BLaER1 (cell line): ENCODE data around the gene CAMKMT.

ENCODE experiments used
- H3K27ac ChIP-seq: shearing (Covaris generic); formaldehyde crosslinking; 2 replicates; pipeline ENCODE4 v1.8.1; 2022
- H3K27me3 ChIP-seq: shearing (Covaris generic); formaldehyde crosslinking; 2 replicates; pipeline ENCODE4 v1.8.1; 2022
- H3K36me3 ChIP-seq: shearing (Covaris generic); formaldehyde crosslinking; 2 replicates; pipeline ENCODE4 v1.8.1; 2022
- H3K4me1 ChIP-seq: shearing (Covaris generic); formaldehyde crosslinking; 2 replicates; pipeline ENCODE4 v1.8.1; 2022
- H3K4me2 ChIP-seq: shearing (Covaris generic); formaldehyde crosslinking; 2 replicates; pipeline ENCODE4 v1.8.1; 2022
- H3K4me3 ChIP-seq: shearing (Covaris generic); formaldehyde crosslinking; 2 replicates; pipeline ENCODE4 v1.8.1; 2022
- H3K9ac ChIP-seq: shearing (Covaris generic); formaldehyde crosslinking; 2 replicates; pipeline ENCODE4 v1.8.1; 2022
- H3K9me3 ChIP-seq: shearing (Covaris generic); formaldehyde crosslinking; 2 replicates; pipeline ENCODE4 v1.8.1; 2022
- H4K20me1 ChIP-seq: shearing (Covaris generic); formaldehyde crosslinking; 2 replicates; pipeline ENCODE4 v1.8.1; 2022
- Cebpa-rat ChIP-seq: shearing (Covaris generic); IDR thresholded peaks from 2 replicates; pipeline ENCODE4 v1.8.1; 2022

Gene CAMKMT

GRCh38 chr2:44753552-44754285, 392.0 kb downstream of the CAMKMT start:
- Histone ChIP-seq H4K20me1 (no peaks in the 10 kb centered on the region), H3K4me3 (no peak overlapping the region), H3K4me2 (peak overlapping the region; percentile 45), H3K36me3 (no peaks in the 10 kb centered on the region), H3K4me1 (peaks cover 20% of the 10 kb centered on the region), H3K27ac (no peak overlapping the region), H3K9me3 (no peaks in the 10 kb centered on the region), H3K27me3 (no peaks in the 10 kb centered on the region), H3K9ac (no peak overlapping the region)
- TF ChIP-seq Cebpa-rat = no peak

DNA sequence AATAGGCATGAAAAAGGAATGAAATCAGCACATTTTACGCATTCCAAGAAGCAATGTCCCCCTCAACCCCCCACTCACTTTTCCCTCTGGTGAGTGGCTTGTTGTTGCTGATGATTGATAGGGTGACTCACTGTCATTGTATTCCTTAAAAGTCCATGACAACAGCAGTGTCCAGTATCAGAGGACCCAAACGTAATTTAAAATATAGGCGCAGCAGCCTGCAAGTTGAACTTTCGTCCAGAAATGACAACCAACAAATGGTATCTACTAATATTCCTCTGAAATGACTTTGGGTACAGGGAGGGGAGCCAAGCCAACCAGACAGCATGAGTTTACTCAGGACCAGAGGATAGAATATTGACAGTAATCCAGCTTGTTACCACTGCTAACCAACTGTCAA, 396.8 kb downstream of the CAMKMT start:
- H3K36me3 ChIP-seq = no peaks in the 10 kb centered on the region
- H3K9ac ChIP-seq = no peak overlapping the region
- H3K27me3 ChIP-seq = no peaks in the 10 kb centered on the region
- H3K9me3 ChIP-seq = no peaks in the 10 kb centered on the region
- H3K4me1 ChIP-seq = peaks cover 6% of the 10 kb centered on the region
- no peak overlapping the region for H3K4me3 ChIP-seq
- no peak overlapping the region for H3K4me2 ChIP-seq
- no peak overlapping the region for H3K27ac ChIP-seq
- H4K20me1 ChIP-seq = no peaks in the 10 kb centered on the region
- no peak for TF ChIP-seq Cebpa-rat

- Histone ChIP-seq H3K27me3 (no peaks in the 10 kb centered on the region), H3K4me1 (no peaks in the 10 kb centered on the region), H3K4me2 (peak overlapping the region; percentile 26; the same call in 1 of the 2 replicates), H3K27ac (no peak overlapping the region), H3K4me3 (no peak overlapping the region), H4K20me1 (no peaks in the 10 kb centered on the region), H3K9me3 (no peaks in the 10 kb centered on the region), H3K36me3 (no peaks in the 10 kb centered on the region), H3K9ac (no peak overlapping the region)
- TF ChIP-seq Cebpa-rat = no peak
These were observed 398.1 kb downstream of the CAMKMT start for GRCh38 chr2:44759823-44760222.

- no peak for TF ChIP-seq Cebpa-rat
- H3K27me3 ChIP-seq = no peaks in the 10 kb centered on the region
These were observed 401.6 kb downstream of the CAMKMT start for GRCh38 chr2:44763275-44763782.

DNA sequence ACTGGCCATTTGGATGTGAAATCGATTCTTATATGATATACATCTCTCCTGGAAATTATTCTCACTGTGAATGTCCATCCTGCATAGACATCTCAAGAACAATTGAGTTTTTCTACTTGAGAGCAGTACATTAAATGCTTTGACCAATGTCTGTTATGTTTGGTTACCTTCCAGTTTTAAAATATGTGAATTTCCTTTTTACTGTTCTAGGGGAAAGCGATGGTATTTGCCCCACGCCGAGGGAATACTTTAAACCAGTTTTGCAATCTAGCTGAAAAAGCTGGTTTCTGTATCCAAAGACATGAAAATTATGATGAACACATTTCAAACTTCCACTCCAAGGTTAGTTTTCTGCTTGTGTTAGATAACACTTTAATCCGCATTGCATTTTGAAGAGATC, 404.5 kb downstream of the CAMKMT start:
- Histone ChIP-seq H3K27ac (no peak overlapping the region), H3K9ac (no peak overlapping the region), H3K9me3 (no peaks in the 10 kb centered on the region), H3K4me1 (no peaks in the 10 kb centered on the region), H4K20me1 (no peaks in the 10 kb centered on the region), H3K4me2 (no peak overlapping the region), H3K4me3 (no peak overlapping the region), H3K36me3 (no peaks in the 10 kb centered on the region), H3K27me3 (no peaks in the 10 kb centered on the region)
- TF ChIP-seq Cebpa-rat = no peak

More at GRCh38 chr2:44763275-44763782, 401.6 kb downstream of the CAMKMT start:
- Histone ChIP-seq H4K20me1 (no peaks in the 10 kb centered on the region), H3K9me3 (no peaks in the 10 kb centered on the region), H3K4me1 (no peaks in the 10 kb centered on the region), H3K9ac (no peak overlapping the region), H3K36me3 (no peaks in the 10 kb centered on the region), H3K4me3 (no peak overlapping the region), H3K4me2 (no peak overlapping the region), H3K27ac (no peak overlapping the region)

DNA sequence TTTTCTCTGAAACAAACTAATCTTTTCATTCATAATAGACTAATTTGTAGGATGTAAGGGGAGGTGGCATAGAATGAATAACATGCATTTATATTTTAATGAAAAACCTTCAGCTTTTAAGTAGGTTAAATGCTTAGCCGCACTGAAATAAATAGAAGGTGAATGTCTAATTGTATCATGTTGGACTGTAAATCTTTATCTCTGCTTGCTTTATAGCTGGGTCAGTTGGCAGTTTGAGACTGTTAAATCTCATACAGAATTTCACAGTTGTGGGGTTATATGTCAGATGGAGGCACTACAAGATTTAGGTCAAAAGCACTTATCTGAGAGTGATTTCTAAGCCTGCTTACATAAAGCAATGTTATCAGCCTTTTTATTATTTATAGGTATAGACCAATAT, 405.0 kb downstream of the CAMKMT start:
- Histone ChIP-seq H3K4me2 (no peak overlapping the region), H3K36me3 (no peaks in the 10 kb centered on the region), H3K9me3 (no peaks in the 10 kb centered on the region), H3K4me3 (no peak overlapping the region), H3K27me3 (no peaks in the 10 kb centered on the region), H3K9ac (no peak overlapping the region), H3K27ac (no peak overlapping the region), H3K4me1 (no peaks in the 10 kb centered on the region), H4K20me1 (no peaks in the 10 kb centered on the region)
- no peak for TF ChIP-seq Cebpa-rat

DNA sequence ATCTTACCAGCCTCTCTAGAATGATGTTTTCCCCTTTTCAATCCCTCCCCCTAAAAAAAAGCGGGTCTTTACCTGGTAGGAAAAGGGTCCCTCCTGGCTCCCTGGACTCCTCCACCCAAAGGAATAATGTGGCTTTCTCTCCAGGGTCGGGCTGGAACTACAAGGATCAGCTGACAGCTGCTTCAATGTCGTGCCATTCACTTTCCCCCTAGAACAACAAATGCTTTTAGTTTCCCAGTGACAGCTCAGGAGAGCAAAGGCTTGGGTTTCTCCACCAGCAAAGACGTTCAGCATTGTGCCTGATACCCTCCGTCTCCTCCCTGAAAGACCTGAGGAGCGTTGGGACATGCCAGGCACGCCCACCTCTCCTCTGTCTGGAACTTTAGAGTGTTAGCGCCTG, 405.9 kb downstream of the CAMKMT start:
- no peak for TF ChIP-seq Cebpa-rat

DNA sequence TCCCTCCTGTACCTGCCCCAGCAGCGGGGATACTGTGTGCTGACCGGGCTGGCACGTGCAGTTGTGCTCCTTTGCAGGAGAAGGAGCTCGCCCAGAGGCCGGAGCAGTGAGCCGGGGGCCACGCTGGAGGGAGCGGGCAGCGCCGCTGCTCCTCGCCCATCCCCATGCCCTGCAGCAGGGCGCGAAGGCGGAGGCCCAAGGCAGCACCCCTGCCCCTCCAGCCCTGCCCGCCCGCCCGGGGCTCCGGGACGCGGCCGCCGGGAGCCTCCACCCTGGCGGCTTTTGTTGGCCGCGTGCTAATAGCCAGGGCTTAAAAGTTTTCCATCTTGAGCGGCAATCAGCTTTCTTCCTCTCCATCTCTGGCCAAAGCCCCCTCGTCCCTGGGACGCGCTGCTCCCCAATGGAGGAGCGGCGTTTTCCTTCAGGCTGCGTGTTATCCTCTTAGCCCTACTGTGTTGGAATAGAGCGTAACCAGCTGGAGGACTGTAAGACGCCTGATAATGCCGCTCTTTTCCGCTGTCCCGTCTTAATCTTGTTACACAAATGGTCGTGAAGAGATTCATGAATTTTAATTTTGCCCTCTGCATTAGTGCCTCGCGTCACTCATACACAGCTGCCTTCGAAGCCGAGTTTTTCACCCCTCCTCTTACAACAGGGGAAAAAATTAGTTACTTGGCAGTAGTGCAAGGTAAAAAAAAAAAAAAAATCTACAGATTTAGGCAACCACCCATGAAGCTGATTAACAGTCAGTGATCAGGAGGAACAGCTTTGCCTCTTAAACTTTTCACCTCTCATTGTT, 406.9 kb downstream of the CAMKMT start:
- no peaks in the 10 kb centered on the region for H4K20me1 ChIP-seq
- no peak for TF ChIP-seq Cebpa-rat
- no peaks in the 10 kb centered on the region for H3K36me3 ChIP-seq
- no peaks in the 10 kb centered on the region for H3K9me3 ChIP-seq
- no peak overlapping the region for H3K9ac ChIP-seq
- H3K4me1 ChIP-seq = no peaks in the 10 kb centered on the region
- H3K4me3 ChIP-seq = no peak overlapping the region
- H3K27me3 ChIP-seq = no peaks in the 10 kb centered on the region
- no peak overlapping the region for H3K4me2 ChIP-seq
- no peak overlapping the region for H3K27ac ChIP-seq

More for the DNA sequence above, 405.9 kb downstream of the CAMKMT start:
- Histone ChIP-seq H3K9ac (no peak overlapping the region), H3K4me1 (no peaks in the 10 kb centered on the region), H3K4me2 (no peak overlapping the region), H3K9me3 (no peaks in the 10 kb centered on the region), H3K4me3 (no peak overlapping the region), H3K36me3 (no peaks in the 10 kb centered on the region), H3K27me3 (no peaks in the 10 kb centered on the region), H3K27ac (no peak overlapping the region), H4K20me1 (no peaks in the 10 kb centered on the region)

DNA sequence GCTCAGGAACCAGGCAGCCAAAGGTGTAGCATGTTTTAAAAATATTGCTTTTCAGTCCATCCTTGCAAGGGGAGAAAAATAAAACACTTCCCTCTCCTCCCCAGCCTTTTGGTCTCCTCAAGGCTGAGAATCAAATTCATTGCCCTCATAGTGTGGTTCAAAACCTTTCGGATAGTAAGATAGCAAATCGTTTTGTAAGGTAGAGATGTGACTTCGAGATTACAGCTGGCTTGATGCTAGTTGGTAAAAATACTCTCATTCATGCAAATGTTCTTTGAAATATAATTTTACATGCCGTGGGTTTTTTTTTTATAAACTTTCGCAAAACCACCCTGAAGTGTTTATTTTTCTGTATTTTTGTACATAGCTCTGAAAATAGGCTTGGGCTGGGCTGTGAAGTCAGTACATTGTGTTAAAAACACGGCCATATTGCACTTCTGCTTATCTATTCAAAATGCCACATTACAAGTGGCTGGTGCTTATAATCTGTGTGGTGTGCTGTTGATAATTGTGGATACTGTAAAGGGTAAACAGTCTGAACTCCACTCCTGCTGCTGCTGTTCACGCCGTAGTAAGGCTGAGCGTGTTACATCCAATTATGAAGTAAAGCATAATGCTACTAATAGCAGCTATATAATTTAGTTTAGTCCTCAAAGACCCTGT, 407.7 kb downstream of the CAMKMT start:
- Histone ChIP-seq H4K20me1 (no peaks in the 10 kb centered on the region), H3K9ac (no peak overlapping the region), H3K9me3 (no peaks in the 10 kb centered on the region), H3K36me3 (no peaks in the 10 kb centered on the region), H3K27ac (no peak overlapping the region), H3K4me2 (no peak overlapping the region), H3K4me1 (no peaks in the 10 kb centered on the region), H3K4me3 (no peak overlapping the region), H3K27me3 (no peaks in the 10 kb centered on the region)
- TF ChIP-seq Cebpa-rat = no peak
